Daoy (cell line): ENCODE data around the gene TAF1A. TPM values are rescaled to one million over a fixed set of nuclear protein-coding genes. Genes with fewer than 3 reads are reported as not detected.
A peak's percentile ranks its signal among the peaks of the same experiment; 100 is the strongest.
"Not testable (repeated sequence)": the region's sequence is repeated elsewhere in the genome, so short reads cannot be mapped to it uniquely, and the experiment has no call there.

Source experiments
- DNase-seq: peaks from one replicate; pipeline ENCODE4 v3.0.0-alpha.2; 2015; ENCODE audit warnings: low read depth
- total RNA-seq: library from RNA; depleted of rRNA; stranded (reverse); fragments of >200 nt; shearing (Covaris generic); gene quantifications from 2 replicates; pipeline ENCODE4 v1.2.3, GENCODE V29; 2014; rRNA removed

TAF1A gene
- 36.3 and 51.9 TPM in 2 replicates for total RNA-seq

DNA sequence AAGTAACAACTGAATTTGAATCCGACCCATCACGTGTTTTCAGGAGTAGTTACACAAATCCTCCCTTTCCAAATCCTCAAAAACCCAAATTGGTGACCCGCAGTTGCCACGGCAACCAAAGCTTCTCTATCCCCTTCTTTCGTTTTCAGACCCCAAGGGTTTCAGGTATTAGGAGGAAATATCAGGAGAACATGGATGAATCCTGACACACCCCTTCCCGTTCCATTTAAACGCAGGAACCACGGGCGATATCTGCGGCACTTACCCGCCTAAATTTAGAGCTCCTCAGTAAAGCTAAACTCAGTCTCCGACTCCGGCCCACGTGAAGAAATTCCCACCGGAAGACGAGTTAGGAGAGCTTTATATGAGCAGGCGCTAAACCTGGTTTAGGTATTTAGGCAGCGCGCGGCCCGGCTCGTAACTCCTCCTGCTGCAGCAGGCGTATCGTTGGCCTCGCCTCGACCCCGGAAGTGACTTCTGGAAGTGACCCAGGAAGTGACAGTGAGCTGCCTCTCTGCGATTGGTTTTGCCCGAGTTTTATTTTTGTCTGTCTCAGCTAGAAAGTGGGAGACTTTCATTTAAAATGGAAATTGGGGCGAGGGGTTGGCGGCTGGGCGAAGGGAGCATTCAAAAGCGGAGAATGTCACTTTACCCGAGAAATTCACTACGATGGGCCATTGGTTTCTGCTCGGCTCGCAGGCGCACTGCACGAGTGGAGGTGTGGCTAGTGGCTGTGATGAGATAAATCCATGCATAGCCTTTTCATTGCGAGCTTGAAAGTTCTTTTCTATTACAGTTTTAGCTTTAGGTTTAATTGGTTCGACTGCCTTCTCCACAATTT, at the start of gene TAF1A:
TSS of gene TAF1A (minus strand) at position 472 of the 841 bp plus-strand sequence.
- DNase-seq, result peak; percentile 92

DNA sequence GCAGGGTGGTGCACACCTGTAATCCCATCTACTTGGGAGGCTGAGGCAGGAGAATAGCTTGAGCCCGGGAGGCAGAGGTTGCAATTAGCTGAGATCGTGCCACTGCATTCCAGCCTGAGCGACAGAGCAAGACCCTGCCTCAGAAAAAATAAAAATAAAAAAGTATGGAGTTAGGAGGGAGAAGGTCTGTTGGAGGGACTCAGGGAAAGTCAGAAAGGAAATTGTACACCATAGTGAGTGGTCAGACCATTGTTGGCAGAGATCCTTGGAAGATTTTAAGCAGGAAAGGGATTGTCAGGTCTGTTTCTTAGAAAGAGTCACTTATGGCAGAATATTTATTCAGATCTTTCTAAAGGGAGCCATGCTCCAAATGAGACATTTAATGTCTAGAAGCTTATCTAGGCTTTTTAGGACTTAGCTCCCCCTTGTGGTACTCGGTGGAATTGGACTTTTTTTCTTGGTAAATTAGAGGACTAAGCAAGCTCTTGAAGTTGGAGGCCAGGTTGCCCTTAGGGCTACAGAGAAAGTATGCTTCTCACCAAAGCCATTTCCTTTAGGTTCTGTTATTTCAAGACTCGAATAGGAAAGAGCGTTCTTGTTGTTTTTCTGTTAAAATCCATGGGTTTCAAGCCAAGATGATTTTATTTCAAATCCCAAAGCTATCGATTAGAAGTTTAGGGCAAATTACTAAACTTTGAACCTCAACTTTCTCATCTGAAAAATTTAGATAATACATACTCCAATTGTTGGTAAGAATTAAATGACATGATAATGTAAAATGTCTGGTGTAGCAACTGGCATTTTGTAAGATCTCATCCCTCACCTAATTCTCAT, 44.7 kb upstream of the TAF1A start:
- DNase-seq, result peak; percentile 74

DNA sequence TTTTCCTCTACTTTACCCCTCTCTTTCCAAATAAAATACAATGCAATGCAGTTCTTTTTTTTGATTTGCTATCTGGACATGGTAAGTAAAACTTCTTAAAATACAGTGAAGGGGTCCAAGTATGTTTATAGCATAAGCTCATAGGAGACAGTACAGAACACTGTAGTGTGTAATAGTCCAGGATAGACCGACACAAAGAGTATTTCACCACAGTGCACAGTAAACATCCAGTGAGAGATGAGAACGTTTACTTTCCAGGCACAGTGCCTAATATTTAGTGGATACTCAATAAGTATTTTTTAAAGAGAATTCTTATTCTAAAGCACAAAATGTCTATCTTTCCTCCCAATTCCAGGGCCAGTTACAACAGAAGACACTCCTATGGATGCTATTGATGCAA, 43.0 kb upstream of the TAF1A start:
- DNase-seq, result no peak

DNA sequence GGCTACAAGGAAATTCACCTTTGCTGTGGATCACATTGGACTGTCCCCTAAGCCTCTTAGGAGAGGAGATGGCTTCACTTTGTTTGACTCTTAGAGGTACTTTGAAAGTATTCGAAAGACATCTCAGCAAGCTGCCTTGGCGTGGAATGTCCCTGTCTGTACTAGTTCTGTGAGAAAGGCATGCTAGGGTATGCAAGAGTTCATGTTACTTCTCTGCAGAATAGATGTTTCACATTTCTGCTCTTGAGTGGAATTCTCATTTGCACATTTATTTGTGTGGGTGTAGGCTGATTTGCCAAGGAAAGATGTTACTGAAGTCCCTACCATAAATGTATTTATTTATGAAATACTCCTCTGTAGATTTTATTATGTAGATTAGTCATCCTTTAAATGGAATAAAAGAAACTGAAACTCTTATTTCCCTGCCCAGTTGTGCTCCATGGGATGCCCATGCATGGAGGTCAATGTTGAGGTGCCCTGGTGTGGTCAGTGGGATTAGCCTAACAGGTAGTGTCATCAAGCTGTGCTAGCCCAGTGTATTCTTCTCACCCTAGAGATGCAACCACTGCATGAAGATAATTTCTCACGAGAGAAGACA, 42.0 kb upstream of the TAF1A start:
- DNase-seq, result no peak

DNA sequence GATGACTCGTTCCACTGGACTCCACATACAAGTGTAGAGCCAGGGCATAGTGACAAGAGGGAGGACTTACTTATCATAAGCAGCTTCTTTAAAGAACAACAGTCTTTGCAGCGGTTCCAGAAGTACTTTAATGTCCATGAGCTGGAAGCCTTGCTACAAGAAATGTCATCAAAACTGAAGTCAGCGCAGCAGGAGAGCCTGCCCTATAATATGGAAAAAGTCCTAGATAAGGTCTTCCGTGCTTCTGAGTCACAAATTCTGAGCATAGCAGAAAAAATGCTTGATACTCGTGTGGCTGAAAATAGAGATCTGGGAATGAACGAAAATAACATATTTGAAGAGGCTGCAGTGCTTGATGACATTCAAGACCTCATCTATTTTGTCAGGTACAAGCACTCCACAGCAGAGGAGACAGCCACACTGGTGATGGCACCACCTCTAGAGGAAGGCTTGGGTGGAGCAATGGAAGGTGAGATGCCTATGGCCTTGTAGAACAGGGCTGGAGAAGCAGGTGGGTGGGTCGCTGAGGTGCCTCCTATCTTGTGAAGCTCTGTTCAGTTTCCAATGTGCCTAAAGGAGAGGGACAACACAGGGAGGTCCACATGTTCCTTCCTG, 40.3 kb upstream of the TAF1A start:
- no peak for DNase-seq

DNA sequence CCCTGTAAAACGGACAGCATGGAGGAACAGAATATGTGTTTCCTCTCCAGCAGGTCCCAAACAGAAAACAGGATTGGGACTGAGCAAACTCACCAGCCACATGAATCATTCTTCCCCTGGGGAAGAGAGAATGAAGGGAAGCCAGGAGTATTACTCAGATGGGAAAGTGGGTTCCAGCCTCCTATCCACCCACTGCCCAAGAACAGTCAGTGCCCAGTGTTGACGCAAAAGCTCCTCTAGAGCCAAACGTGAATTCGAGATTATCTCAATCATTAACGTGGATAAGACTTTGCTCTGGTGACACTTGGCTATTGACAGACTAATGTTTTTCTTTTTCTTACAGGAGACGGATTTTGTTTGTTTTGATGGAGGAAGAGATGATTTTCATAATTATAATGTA, 37.5 kb upstream of the TAF1A start:
- DNase-seq, result peak; percentile 68

DNA sequence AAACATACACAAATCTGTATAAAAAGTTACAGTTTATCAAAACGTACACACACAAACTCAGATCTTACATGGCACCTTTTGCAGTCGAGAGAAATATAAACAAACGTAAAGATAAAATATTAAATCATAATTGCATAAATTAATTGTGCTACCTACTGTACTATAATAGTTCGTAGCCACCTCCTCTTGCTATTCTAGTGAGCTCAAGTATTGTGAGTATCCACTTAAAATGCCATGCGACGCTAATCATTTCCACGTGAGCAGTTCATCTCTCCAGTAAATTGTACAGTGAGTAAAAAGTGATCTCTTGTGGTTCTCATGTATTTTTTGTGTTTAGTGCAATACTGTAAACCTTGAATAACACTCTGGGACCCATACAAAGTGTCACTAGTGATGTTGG, 34.5 kb upstream of the TAF1A start:
- DNase-seq, result no peak

DNA sequence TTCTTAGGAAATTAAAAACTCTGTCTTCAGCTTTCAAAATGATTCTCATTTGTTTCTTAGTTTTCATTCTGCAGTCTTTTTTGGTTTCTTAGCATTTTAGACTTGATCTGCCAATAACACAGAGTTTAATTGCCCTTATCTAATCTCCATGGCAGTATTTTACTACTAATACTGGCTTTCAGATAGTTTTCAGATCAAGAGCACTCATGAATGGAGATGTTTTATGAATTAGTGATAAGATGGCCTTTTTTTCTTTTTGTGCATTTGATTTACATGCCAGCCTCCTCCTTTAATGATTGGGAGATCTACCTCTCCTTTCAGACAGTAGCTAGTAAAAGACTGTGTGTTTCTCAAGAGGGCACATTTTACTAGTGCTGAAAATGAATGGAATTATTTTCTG, 33.7 kb upstream of the TAF1A start:
- no peak for DNase-seq

DNA sequence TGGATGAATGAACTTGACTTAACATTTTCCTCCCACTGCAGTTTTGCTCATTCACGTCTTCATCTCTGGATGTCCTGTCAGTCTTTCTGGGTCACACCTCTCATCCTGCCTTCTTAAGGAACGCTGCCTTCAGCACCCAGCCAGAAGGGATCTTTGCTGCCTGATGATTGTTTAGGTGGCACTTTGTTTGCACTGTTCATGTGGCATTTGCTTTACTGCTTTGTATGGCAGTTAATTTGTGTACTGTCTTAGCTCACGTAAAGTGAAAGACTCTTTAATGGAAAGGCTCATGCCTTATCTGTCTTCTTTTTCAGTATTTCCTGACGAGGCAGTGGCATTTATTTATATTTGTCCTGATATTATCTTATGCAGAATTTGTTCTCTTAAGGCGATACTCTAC, 33.0 kb upstream of the TAF1A start:
- DNase-seq, result no peak

DNA sequence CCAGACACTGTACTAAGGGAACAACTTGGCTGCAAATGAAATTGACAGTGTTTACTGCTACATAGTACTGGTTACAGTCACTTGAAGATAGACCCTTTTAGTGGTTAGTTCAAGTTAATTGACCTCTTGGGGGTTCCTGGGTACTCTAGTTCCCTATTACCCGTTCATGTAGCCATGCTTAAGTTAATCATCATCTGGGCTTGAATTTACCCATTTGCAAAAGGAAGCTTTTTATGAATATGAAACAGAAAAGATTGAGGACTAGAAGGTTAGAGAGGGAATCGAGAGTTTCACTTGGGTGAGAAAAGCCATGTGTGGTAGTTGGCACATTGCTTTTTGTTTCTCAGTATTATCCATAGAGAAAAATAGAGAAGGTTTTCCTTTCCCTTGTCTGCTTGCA, 30.8 kb upstream of the TAF1A start:
- DNase-seq, result no peak

DNA sequence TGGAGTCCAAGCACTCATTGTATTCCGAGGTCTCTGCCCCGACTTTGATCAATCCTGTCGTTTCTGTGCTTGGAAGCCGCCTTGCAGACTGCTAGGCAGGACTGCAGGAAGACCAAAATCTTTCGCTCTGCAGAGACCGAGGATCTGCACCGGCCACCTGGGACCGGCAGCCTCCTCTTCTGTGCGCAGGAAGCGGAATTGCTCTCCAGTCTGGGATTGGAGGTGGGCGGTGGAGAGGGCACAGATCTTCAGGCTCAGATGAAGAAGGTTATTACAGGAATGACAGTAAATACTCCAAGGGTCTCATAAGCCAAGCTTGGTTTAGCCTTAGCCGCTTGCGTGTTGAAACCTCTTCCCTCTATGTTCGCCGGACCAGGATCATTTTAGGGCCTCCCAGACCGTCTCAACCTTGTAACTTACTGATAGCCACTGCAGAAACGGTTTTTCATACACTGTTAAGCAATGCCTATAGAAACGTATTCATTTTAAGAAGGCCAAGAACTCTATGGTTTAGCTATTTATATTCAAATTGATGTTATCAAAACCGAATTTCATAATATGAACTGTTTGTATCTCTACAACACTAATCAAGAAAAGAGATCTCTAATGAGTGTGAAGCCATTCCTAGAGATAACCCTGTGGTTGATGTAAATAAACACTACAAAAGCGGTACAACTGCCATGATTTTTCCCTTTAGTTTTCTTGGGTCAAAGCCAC, 29.3 kb upstream of the TAF1A start:
- peak; percentile 48 for DNase-seq

DNA sequence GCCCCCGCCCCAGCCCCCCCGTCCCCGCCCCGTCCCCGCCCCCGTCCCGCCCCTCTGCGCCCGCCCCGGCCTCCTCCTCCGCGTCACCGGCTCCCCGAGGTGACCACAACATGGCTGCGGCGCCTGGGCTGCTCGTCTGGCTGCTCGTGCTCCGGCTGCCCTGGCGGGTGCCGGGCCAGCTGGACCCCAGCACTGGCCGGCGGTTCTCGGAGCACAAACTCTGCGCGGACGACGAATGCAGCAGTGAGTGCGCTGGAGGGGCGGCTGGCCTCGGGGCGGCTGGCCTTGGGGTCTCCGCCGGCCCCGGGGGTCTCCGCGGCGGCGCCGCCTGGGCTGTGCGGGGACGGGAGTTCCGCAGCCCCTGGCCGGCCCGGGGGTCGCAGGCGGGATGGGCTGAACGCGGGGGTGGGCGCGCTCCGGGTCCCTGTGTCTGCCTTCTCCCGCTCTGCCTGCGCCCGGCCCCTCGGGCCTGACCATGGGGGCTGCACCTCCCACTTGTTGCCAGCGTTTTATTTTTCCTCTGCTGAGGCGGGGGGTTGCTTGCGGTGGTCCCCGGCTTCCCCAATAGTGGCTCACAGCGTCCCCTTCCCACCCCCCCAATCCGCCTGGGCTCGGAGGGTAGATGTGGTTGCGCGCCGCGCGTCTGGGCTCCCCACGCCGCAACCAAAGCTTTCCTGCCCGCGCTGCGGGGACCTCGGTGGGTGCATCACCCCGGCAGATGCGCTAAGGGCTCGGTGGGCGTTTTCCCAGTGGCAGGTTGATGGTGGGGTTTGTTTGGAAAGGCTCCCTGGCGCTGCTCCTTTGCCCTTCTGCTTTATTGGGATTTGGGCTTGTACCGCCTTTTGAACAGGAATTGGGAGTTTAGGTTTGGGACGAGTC, 28.5 kb upstream of the TAF1A start, which contains the start of gene MIA3:
TSS of gene MIA3 (plus strand) at position 97 of the 879 bp plus-strand sequence. CDS start at position 111, 14 bp downstream.
- DNase-seq, result peak; percentile 24

DNA sequence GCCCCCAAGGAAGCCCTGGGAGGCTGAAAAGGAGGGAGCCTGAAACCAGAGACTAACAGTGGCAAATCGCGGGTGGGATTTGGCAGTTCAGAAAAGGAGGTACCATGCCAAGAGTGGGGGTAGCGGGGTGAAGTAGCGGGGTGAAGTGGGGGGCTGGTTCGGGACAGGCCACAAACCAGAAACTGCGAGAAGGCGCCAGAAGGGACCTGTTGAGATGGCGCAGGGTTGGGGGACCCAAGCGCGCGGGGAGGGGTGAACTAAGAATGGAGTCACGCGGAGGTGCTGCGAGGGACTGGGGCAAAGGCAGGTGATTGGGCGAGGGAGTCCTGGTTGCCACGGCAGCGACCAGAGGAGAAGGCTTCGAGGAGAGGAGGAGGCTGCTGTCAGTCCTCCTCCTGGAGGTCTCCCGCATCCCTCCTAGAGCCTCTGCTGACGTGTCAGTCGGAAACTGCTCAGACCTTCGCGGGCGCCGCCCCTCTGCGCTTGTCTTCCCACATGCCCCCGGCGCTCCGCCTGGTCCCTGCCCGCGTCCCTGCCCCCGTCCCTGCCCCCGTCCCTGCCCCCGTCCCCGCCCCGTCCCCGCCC, 27.7 kb upstream of the TAF1A start:
- peak; percentile 99 for DNase-seq

DNA sequence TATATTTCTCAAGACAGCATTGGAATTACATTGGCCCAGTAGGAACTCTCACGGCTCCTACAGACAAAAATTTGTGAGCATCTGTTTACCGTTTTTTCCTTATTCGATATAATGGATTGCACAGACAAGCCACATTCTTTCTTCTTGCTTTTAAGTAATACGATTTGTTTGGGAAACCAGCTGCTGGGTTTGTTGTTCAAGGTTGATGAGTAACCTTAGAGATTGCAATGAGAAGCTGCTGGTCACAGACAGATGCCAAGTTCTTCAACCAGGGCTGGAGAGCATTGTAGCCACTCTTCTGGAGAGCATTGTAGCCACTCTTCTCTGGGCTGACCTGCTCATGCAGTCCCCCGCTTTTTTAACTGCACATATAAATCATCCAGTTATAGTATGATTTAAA, 26.8 kb upstream of the TAF1A start:
- DNase-seq, result no peak

DNA sequence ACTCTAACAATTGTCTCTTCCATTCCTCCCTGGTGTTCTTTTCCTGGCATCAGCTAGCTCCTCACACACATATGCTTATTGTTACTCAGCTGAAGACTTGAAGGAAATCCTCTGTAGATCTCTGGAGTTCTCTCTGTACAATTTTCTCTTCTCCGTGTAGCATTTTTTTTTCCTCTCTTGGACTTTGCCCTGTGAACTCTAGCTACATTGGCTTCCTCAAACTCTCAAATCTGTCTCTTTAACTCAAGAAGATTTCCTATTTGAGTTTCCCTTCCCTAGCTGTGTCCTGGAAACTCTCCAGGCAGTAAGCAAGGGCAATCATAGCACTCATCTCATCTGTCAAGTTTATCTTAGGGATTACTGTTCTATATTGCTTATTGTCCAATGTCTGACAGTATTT, 23.9 kb upstream of the TAF1A start:
- DNase-seq, result no peak

DNA sequence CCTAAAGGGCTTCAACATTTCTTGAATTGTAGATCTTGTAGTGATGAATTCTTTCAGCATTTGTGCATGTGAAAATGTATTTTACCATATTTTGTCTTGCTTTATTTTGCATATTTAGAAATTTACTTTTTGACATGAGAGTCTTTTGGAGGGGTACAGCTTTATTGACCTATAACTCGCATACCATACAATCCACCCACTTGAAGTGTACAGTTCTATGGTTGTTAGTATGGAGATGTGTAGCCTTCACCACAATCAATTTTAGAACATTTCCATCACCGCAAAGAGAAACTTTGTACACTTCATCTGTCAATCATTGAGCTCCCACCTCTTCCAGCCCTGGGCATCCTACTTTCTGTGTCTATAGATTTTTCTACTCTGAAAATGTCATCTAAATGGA, 21.0 kb upstream of the TAF1A start:
- no peak for DNase-seq

DNA sequence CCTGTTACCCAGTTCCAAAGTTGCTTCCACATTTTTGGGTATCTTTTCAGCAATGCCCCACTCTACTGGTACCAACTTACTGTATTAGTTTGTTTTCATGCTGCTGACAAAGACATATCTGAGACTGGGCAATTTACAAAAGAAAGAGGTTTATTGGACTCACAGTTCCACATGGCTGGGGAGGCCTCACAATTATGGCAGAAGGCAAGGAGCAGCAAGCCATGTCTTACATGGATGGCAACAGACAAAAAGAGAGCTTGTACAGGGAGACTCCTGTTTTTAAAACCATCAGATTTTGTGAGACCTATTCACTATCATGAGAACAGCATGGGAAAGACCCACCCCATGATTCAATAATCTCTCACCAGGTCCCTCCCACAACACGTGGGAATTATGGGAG, 19.4 kb upstream of the TAF1A start:
- DNase-seq, result not testable (repeated sequence)

DNA sequence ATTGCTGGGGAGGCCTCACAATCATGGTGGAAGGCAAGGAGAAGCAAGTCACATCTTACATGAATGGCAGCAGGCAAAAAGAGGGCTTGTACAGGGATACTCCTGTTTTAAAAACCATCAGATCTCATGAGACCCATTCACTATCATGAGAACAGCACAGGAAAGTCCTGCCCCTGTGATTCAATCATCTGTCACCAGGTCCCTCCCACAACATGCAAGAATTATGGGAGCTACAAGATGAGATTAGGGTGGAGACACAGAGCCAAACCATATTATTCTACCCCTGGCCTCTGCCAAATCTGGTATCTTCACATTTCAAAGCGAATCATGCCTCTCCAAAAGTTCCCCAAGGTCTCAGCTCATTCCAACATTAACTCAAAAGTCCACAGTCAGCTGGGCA, 17.0 kb upstream of the TAF1A start:
- DNase-seq, result no peak

DNA sequence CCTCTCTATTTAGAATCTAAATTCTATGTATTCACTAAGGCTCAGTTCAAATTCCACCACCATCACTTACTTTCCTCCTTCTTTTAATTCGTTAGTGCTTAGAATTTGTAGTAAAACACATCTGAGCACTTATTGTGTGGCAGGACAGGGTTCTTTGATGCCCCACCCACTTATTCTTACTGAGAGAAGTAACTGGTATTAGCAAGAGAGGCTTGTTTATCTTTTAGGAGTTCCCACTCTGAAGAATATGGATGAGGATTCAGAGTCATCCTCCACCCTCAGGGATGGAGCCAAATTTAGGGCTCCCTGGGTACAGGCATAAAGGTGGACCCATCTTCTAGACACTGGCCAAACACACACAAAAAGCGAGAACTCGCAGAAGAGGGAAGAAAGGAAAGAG, 11.5 kb upstream of the TAF1A start:
- no peak for DNase-seq

DNA sequence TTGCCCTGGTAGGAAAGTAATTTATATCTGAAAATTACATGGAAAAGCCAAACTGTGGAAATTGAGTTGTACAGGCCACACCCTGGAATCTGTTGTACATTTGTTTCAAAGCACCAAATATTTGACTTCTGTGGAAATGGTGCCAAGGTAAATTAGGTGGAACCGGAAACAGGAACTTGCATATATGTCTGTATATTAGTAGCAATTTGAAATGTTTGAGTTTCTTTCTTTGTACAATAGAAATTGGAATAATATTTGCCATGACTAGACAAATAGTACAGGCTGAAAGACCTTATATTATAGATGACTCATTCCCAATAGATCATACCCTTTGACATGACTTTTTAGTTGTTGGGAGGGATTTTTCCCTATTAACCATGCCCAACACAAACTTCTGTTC, 10.5 kb upstream of the TAF1A start:
- DNase-seq, result no peak
